GM06990 (cell line): ENCODE data around the gene PYGO2.
A peak's percentile ranks its signal among the peaks of the same experiment; 100 is the strongest.

Experiments used
- DNase-seq: peaks from one replicate; pipeline ENCODE4 v3.0.0-alpha.2; 2011; ENCODE audit not compliant: insufficient read length; ENCODE audit errors: extremely low read depth
- H3K27me3 ChIP-seq: replicated peaks from 2 replicates; pipeline ENCODE4 v1.6.0; 2011; ENCODE audit warnings: low read length; ENCODE audit not compliant: control insufficient read depth, insufficient read depth
- H3K36me3 ChIP-seq: 2 replicates; pipeline ENCODE4 v1.5.1; 2011; ENCODE audit warnings: low read length; ENCODE audit not compliant: control insufficient read depth, insufficient read depth
- H3K4me3 ChIP-seq: replicated peaks from 2 replicates; pipeline ENCODE4 v1.5.1; 2011; ENCODE audit warnings: low read depth, mild to moderate bottlenecking, control low read depth, low read length
- CTCF ChIP-seq: IDR thresholded peaks from 2 replicates; pipeline ENCODE4 v1.5.1; 2011; ENCODE audit warnings: low read length, control low read depth, mild to moderate bottlenecking, inconsistent platforms; ENCODE audit not compliant: insufficient read depth, poor library complexity, severe bottlenecking

The PYGO2 gene

GRCh38 chr1:154975409-154976059 lies 14.0 kb upstream of the PYGO2 start:
- peak overlapping the region; percentile 68 for H3K4me3 ChIP-seq
- no peaks in the 10 kb centered on the region for H3K27me3 ChIP-seq
- no peak for TF ChIP-seq CTCF
- peak; percentile 77 for DNase-seq
- H3K36me3 ChIP-seq = no peaks in the 10 kb centered on the region; the same call in none of the 2 replicates

GRCh38 chr1:154974808-154975408 lies 13.3 kb upstream of the PYGO2 start:
- H3K27me3 ChIP-seq = no peaks in the 10 kb centered on the region
- peak; percentile 94 for DNase-seq
- no peaks in the 10 kb centered on the region; the same call in none of the 2 replicates for H3K36me3 ChIP-seq
- no peak for TF ChIP-seq CTCF
- peak overlapping the region; percentile 68 for H3K4me3 ChIP-seq

- Histone ChIP-seq H3K4me3 (peak within 1 kb of the TSS; percentile 68), H3K27me3 (no peaks in the 10 kb centered on the region), H3K36me3 (peaks cover 2% of the 10 kb centered on the region)
- TF ChIP-seq CTCF = no peak
- DNase-seq = peak; percentile 94
These were observed 12.7 kb upstream of the PYGO2 start, which contains the start of gene CKS1B for GRCh38 chr1:154974102-154974807. CKS1B (plus strand) TSS chr1:154974681; CDS start chr1:154974746, 65 bp downstream.

GRCh38 chr1:154973344-154974101 lies 11.9 kb upstream of the PYGO2 start:
- DNase-seq = peak; percentile 86
- H3K36me3 ChIP-seq = peaks cover 3% of the 10 kb centered on the region

More at GRCh38 chr1:154973344-154974101, 11.9 kb upstream of the PYGO2 start:
- Histone ChIP-seq H3K27me3 (no peaks in the 10 kb centered on the region), H3K4me3 (peak overlapping the region; percentile 68)
- TF ChIP-seq CTCF = peak; percentile 18
